Colonic mucosa (tissue), 4 donors: ENCODE results near the gene SCOC. TPM values are rescaled to one million over a fixed set of nuclear protein-coding genes. Genes with fewer than 3 reads are reported as not detected.

Experiments used
- DNase-seq: peaks from one replicate; pipeline ENCODE4 v3.0.0-alpha.2; 2020
- H3K27ac ChIP-seq: fragments of 200-600 bp; one replicate; pipeline ENCODE4 v1.8.0; 2021
- H3K27me3 ChIP-seq: fragments of 200-600 bp; one replicate; pipeline ENCODE4 v1.8.0; 2021
- H3K36me3 ChIP-seq: fragments of 200-600 bp; one replicate; pipeline ENCODE4 v1.8.0; 2021
- H3K4me1 ChIP-seq: fragments of 200-600 bp; one replicate; pipeline ENCODE4 v1.8.0; 2021; ENCODE audit warnings: mild to moderate bottlenecking
- H3K4me3 ChIP-seq: fragments of 200-600 bp; one replicate; pipeline ENCODE4 v1.8.0; 2021
- H3K9ac ChIP-seq, 2 donors: one replicate each; pipeline ENCODE4 v1.7.0; 2013; ENCODE audit warnings: control low read depth in 2 of 2, low read depth in 2 of 2, low read length in 2 of 2
- H3K9me3 ChIP-seq: fragments of 200-600 bp; one replicate; pipeline ENCODE4 v1.8.0; 2021
- intact Hi-C: fragments of 100-400 bp; cut with DNase I; formaldehyde crosslinking; loops from one replicate; pipeline ENCODE4 v1.14.1; 2022
- total RNA-seq, 2 donors: library from RNA; stranded (reverse); fragmentation: NEBNext Ultra II Directional in 1 of 2; extraction: Animal tissue kit (Norgen Biotek cat#: 25700) in 1 of 2; gene quantifications; one replicate each; pipeline ENCODE4 v1.2.1, GENCODE V29; 2021
- TF ChIP-seq, protein P1 (sequence below): fragments of 200-600 bp; IDR thresholded peaks from one replicate; pipeline ENCODE4 v1.8.0; 2022; ENCODE audit warnings: antibody characterized with exemption, mild to moderate bottlenecking
- donor health status: healthy.
- donor health status: DM: no; HTN: no; CAD: no.
- donor health status: DM: no; HTN: no; CAD: no.

Gene SCOC
- total RNA-seq, 2 donors from 2014 or later = 58.5 to 65.0 TPM

- no peak for DNase-seq
- Histone ChIP-seq H3K36me3 (no peaks in the 10 kb centered on the region), H3K9me3 (no peaks in the 10 kb centered on the region), H3K9ac (no peak overlapping the region), H3K4me3 (no peak overlapping the region), H3K4me1 (no peaks in the 10 kb centered on the region), H3K27me3 (no peaks in the 10 kb centered on the region), H3K27ac (no peak overlapping the region)
- intact Hi-C loops = no loop called here
- TF ChIP-seq, protein P1, sequence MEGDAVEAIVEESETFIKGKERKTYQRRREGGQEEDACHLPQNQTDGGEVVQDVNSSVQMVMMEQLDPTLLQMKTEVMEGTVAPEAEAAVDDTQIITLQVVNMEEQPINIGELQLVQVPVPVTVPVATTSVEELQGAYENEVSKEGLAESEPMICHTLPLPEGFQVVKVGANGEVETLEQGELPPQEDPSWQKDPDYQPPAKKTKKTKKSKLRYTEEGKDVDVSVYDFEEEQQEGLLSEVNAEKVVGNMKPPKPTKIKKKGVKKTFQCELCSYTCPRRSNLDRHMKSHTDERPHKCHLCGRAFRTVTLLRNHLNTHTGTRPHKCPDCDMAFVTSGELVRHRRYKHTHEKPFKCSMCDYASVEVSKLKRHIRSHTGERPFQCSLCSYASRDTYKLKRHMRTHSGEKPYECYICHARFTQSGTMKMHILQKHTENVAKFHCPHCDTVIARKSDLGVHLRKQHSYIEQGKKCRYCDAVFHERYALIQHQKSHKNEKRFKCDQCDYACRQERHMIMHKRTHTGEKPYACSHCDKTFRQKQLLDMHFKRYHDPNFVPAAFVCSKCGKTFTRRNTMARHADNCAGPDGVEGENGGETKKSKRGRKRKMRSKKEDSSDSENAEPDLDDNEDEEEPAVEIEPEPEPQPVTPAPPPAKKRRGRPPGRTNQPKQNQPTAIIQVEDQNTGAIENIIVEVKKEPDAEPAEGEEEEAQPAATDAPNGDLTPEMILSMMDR = no peak
Measured at GRCh38 chr4:140361099-140361498, 12.3 kb upstream of the SCOC start.

DNA sequence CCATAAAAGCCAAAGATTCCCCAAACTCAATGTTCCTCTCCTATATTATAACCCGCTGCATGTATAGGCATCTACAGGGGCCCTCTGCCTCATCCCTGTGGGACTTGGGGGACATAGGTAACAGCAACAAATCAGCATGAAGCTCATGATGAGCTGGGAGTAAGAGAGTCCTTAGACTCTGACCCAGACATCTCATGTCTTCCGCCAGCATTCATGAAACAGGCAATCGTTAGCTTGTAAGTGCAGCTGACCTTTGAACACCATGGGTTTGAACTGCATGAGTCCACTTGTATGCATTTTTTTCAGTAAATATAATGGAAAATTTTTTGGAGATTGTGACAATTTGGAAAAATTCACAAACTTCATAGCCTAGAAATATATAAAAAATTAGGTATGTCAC is 10.4 kb upstream of the SCOC start:
- DNase-seq = peak; percentile 65
- intact Hi-C loops = no loop called here
- peak overlapping the region; percentile 2 for H3K27ac ChIP-seq

DNA sequence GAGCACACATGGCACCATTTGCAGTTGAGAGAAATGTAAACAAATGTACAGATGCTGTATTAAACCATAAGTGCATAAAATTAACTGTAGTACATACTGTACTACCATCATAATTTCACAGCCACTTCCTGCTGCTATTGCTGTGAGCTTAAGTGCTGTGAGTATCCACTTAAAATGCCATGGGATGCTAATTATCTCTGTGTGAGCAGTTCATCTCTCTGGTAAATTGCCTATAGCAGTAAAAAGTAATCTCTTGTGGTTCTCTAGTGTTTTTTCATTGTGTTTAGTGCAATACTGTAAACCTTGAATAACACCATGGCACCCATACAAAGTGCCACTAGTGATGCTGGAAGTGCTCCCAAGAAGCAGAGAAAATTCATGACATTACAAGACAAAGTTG is 9.9 kb upstream of the SCOC start:
- TF ChIP-seq, protein P1 = no peak
- Histone ChIP-seq H3K9me3 (no peaks in the 10 kb centered on the region), H3K27me3 (no peaks in the 10 kb centered on the region), H3K27ac (no peak overlapping the region), H3K4me1 (no peaks in the 10 kb centered on the region), H3K4me3 (no peak overlapping the region), H3K9ac (no peak overlapping the region), H3K36me3 (no peaks in the 10 kb centered on the region)
- DNase-seq = no peak
- intact Hi-C loops = no loop called here

More for the DNA sequence above, 10.4 kb upstream of the SCOC start:
- H3K4me3 ChIP-seq = no peak overlapping the region
- no peaks in the 10 kb centered on the region for H3K27me3 ChIP-seq
- H3K9ac ChIP-seq = no peak overlapping the region
- no peaks in the 10 kb centered on the region for H3K4me1 ChIP-seq
- TF ChIP-seq, protein P1 = no peak
- H3K36me3 ChIP-seq = no peaks in the 10 kb centered on the region
- no peaks in the 10 kb centered on the region for H3K9me3 ChIP-seq

- H3K36me3 ChIP-seq = no peaks in the 10 kb centered on the region
- no peak overlapping the region for H3K27ac ChIP-seq
- DNase-seq = no peak
- H3K9ac ChIP-seq = no peak overlapping the region
- no peaks in the 10 kb centered on the region for H3K27me3 ChIP-seq
- H3K4me3 ChIP-seq = no peak overlapping the region
- intact Hi-C loops = no loop called here
- H3K9me3 ChIP-seq = no peaks in the 10 kb centered on the region
- H3K4me1 ChIP-seq = no peaks in the 10 kb centered on the region
- TF ChIP-seq, protein P1 = no peak
Measured at GRCh38 chr4:140367738-140368137, 5.7 kb upstream of the SCOC start.

DNA sequence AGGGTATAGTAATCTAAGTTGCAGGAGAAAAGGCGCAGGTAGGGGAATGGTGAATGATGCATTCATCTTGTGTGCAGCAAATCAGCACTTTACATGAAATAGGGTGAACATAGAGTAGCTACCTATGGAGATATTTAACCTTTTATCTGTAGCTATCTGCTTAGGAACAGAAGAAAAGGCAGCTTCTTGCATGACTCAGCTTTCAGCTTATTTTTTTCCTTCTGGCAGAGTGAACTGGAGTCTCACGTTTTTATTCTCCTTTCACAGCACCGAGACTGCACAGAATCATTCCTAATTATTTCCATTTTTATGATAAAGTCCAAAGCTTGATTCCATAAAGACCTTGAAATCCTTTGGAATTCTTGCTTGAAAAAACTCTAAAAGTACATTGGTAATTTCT is 4.8 kb upstream of the SCOC start:
- intact Hi-C loops = no loop called here
- DNase-seq = no peak
- Histone ChIP-seq H3K27me3 (no peaks in the 10 kb centered on the region), H3K27ac (no peak overlapping the region), H3K9ac (no peak overlapping the region), H3K4me1 (no peaks in the 10 kb centered on the region), H3K9me3 (no peaks in the 10 kb centered on the region), H3K36me3 (no peaks in the 10 kb centered on the region), H3K4me3 (no peak overlapping the region)
- TF ChIP-seq, protein P1 = no peak
